Omental fat pad (tissue), 4 donors: Measurements from ENCODE around the gene CIITA. TPM values are rescaled to one million over a fixed set of nuclear protein-coding genes. Genes with fewer than 3 reads are reported as not detected.
"Not testable (repeated sequence)": the region's sequence is repeated elsewhere in the genome, so short reads cannot be mapped to it uniquely, and the experiment has no call there.

Source experiments
- ATAC-seq: fragments of 150-250 bp; one replicate; pipeline ENCODE4 v1.9.1; 2016; ENCODE audit warnings: mild to moderate bottlenecking, moderate library complexity; ENCODE audit not compliant: low FRiP score
- DNase-seq: peaks from one replicate; pipeline ENCODE4 v3.0.0-alpha.2; 2019; ENCODE audit warnings: low spot score
- CTCF ChIP-seq, 3 donors: fragments of 450-650 bp; IDR thresholded peaks; one replicate each; pipeline ENCODE4 v1.5.1; 2016 to 2017; ENCODE audit warnings: antibody characterized with exemption in 3 of 3, mild to moderate bottlenecking in 3 of 3, moderate library complexity in 2 of 3
- total RNA-seq, 4 donors: library from RNA; depleted of rRNA; stranded (reverse); fragments of >200 nt; gene quantifications; one replicate each; pipeline ENCODE4 v1.1.0, GENCODE V29; 2016

Gene CIITA
- total RNA-seq, 4 donors from 2014 or later: 3.2 to 101 (median 11.2) TPM

- ATAC-seq: no peak
- no peak for DNase-seq
- no peak for TF ChIP-seq CTCF (IDR thresholded peaks at IDR 0.05)
These were observed 49.9 kb downstream of the CIITA start for GRCh38 chr16:10926867-10927266.

GRCh38 chr16:10927497-10928112, 50.6 kb downstream of the CIITA start:
- TF ChIP-seq CTCF (IDR thresholded peaks at IDR 0.05): no peak

GRCh38 chr16:10929097-10929496, 52.1 kb downstream of the CIITA start:
- DNase-seq, ATAC-seq: not testable (repeated sequence)

More at GRCh38 chr16:10927497-10928112, 50.6 kb downstream of the CIITA start:
- no peak for ATAC-seq
- DNase-seq: no peak

- DNase-seq (no peak), ATAC-seq (peak; percentile 73)
- TF ChIP-seq CTCF (IDR thresholded peaks at IDR 0.05): no peak
These were observed 53.1 kb downstream of the CIITA start for GRCh38 chr16:10929853-10930754.

GRCh38 chr16:10930755-10931093, 53.7 kb downstream of the CIITA start:
- TF ChIP-seq CTCF (IDR thresholded peaks at IDR 0.05): no peak
- ATAC-seq: no peak
- no peak for DNase-seq

- DNase-seq: no peak
- no peak for ATAC-seq
These were observed 54.1 kb downstream of the CIITA start for GRCh38 chr16:10931134-10931533.

More at GRCh38 chr16:10931134-10931533, 54.1 kb downstream of the CIITA start:
- no peak for TF ChIP-seq CTCF (IDR thresholded peaks at IDR 0.05)
